ENCODE results near the gene FAM163B.
"Not testable (repeated sequence)": the region's sequence is repeated elsewhere in the genome, so short reads cannot be mapped to it uniquely, and the experiment has no call there.

The FAM163B gene

DNA sequence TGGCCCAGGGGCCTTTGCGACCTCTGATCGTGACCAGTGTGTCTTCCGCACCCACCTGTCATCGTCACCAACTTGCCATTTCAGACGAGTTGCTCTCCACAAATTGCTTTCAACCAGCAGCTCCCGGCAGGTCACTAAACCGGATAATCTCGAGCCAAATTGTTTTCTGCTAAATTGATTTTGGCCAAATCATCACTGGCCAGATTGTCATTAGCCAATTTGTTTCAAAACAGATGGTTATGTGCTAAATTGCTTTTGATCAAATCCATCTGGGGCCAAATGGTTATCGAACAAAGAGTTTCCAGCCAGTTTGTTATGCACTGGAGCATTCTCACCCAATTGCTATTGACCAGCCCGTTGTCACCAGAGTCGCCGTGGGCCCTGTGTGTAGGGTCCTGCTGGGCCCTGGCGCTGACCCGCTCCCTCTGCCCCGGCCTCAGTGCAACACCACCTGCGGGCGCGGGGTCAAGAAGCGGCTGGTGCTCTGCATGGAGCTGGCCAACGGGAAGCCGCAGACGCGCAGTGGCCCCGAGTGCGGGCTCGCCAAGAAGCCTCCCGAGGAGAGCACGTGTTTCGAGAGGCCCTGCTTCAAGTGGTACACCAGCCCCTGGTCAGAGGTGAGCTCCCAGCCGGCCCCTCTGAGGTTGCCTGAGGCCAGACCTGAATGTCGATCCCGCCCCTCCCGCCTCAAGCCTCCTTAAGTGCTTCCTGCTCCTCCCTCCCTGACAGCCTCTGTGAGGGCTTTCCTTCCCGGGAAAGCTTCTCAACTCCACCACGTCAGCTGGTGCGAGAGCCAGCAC lies 39.1 kb downstream of the FAM163B start:
- DNase-seq (ENCODE audit: low read depth in 2 of 2), result no peak

DNA sequence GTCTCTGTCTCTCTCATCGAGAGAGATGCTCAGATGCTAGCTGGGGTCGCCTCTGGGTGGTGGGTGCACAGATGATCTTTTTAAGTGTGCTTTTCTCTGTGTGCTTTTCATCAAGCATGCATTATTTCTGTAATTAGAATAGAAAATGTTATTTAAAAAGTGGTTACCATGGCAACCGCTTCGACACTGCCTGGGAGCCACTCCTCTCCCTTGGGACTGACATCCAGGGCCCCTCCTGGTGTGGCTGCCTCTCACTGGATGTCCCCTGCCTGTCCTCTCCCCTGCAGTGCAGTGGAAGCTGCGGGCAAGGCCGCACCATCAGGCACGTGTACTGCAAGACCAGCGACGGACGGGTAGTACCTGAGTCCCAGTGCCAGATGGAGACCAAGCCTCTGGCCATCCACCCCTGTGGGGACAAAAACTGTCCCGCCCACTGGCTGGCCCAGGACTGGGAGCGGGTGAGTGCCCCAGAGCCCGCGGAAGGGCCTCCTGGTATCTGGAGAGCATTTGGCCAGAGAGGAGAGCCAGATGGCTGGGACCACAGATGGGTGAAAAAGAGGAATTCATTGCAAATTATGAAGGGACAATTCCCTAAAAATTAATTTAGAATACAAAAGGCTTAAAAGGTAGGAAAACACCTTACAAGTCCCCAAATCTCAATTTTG lies 39.9 kb downstream of the FAM163B start:
- DNase-seq (ENCODE audit: low read depth in 2 of 2), result no peak

DNA sequence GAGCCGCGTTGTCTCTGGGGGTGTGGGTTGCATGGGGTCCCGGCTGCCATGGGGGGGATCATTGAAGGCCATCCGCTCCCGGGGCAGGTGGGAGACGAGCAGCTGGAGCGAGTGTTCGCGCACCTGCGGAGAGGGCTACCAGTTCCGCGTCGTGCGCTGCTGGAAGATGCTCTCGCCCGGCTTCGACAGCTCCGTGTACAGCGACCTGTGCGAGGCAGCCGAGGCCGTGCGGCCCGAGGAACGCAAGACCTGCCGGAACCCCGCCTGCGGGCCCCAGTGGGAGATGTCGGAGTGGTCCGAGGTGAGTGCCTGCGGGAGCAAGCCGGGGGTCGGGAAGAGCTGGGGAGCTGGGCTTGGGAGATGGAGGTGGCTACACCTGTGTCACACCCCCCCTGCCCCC lies 41.0 kb downstream of the FAM163B start:
- DNase-seq (ENCODE audit: low read depth in 2 of 2), result no peak

DNA sequence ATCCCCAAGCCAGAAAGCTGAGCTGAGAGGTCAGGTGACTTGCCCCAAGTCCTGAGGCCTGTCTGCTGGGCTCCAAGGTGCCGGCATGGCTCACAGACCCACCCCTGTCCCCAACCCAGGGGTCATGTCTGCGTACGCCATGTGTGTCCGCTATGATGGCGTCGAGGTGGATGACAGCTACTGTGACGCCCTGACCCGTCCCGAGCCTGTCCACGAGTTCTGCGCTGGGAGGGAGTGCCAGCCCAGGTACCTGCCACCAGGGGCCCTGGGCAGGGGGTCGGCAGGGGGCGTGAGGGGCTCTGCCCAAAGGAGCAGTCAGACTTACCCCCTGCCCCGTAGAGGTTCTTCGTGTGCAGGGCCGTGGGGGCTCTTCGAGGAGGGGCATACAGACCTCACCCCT lies 42.4 kb downstream of the FAM163B start:
- no peak for DNase-seq (ENCODE audit: low read depth in 2 of 2)

DNA sequence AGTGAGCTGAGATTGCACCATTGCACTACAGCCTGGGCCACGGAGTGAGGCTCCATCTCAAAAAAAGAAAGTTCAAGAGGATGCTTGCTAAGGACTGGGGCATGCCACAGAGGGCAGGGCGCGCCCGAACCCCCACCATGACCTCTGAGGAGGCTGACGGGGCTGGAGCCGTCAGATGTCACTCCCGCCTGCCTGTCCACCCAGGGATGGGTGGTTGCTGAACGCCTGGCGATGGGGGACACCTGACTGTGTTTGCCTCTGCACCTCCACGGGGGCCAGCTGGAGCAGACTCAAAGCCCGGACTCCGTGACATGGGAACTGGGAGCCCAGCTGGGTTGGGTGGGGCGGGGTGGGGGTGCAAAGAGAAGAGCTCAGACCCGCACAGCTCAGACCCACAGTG lies 42.8 kb downstream of the FAM163B start:
- no peak for DNase-seq (ENCODE audit: low read depth in 2 of 2)

DNA sequence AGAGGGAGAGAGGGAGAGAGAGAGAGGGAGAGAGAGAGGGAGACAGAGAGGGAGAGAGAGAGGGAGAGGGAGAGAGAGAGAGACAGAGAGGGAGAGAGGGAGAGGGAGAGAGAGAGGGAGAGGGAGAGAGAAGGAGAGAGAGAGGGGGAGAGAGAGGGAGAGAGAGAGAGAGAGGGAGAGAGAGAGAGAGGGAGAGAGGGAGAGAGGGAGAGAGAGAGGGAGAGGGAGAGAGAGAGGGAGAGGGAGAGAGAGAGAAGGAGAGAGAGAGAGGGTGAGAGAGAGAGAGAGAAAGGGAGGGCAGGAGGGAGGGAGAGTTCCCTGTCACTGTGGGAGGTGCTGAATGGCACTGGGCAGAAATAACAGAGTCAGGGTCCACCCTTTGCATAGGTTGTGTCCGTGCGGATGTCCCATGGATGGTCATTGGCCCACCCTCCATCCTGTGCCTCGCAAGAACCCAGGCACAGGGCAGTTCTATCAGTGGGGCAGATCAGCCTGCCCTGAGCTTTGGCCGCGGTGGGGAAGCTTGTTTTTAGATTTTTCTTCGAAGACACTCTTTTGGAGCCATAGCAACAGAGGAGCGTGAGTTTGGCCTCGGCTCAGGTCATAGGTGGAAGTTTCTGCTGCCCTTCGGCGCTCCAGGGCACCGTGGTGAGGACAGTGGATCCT lies 44.6 kb downstream of the FAM163B start:
- DNase-seq (ENCODE audit: low read depth in 2 of 2), result no peak

DNA sequence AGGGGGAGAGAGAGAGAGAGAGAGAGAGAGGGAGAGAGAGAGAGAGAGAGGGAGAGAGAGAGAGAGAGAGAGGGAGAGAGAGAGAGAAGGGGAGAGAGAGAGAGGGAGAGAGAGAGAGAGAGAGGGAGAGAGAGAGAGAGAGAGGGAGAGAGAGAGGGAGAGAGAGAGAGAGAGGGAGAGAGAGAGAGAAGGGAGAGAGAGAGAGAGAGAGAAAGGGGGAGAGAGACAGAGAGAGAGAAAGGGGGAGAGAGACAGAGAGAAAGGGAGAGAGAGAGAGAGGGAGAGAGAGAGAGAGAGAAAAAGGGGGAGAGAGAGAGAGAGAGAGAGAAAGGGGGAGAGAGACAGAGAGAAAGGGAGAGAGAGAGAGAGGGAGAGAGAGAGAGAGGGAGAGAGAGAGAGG lies 45.4 kb downstream of the FAM163B start:
- not testable (repeated sequence) for DNase-seq (ENCODE audit: low read depth in 2 of 2)

DNA sequence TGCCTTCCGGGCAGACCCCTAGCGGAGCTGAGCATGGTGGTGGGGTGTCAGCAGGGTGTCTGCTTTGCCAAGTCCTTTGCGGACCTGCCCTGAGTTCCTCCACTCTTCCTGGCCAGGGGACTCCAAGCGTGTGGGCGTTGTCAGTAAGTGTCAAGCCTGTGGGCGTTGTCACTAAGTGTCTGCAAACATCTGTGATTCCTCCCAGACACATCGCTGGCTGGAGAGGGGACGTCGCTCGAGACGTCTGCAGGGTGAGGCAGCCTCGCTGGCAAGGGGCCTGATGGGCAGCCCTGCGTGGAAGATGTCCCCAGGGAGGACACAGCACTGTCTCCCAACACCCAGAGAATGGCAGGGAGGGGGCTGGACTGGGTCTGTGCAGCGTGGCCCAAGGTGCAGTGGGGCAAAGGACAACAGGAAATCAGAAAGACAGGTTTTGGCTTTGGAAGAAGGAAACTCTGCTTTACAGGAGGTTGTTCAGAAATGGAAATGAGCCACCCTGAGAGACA lies 45.8 kb downstream of the FAM163B start:
- no peak for DNase-seq (ENCODE audit: low read depth in 2 of 2)

DNA sequence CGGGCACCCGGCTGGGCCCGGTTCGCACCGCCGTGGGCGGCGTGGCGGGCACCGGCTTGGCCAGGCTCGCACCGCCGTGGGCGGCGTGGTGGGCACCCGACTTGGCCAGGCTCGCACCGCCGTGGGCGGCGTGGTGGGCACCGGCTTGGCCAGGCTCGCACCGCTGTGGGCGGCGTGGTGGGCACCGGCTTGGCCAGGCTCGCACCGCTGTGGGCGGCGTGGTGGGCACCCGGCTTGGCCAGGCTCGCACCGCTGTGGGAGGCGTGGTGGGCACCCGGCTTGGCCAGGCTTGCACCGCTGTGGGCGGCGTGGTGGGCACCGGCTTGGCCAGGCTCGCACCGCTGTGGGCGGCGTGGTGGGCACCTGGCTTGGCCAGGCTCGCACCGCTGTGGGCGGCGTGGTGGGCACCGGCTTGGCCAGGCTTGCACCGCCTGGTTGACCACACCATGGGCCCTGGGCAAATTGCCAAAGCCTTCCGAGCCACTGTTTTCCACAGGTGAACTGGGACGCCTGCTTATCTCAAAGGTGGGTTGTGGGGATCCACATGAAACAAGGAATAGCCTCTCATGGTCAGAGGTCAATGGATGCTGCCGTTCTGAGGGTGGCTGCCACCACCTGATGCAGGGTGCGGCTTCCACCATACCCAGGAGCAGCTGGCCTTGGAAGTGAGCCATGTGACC lies 46.4 kb downstream of the FAM163B start:
- DNase-seq (ENCODE audit: low read depth in 2 of 2), result no peak

DNA sequence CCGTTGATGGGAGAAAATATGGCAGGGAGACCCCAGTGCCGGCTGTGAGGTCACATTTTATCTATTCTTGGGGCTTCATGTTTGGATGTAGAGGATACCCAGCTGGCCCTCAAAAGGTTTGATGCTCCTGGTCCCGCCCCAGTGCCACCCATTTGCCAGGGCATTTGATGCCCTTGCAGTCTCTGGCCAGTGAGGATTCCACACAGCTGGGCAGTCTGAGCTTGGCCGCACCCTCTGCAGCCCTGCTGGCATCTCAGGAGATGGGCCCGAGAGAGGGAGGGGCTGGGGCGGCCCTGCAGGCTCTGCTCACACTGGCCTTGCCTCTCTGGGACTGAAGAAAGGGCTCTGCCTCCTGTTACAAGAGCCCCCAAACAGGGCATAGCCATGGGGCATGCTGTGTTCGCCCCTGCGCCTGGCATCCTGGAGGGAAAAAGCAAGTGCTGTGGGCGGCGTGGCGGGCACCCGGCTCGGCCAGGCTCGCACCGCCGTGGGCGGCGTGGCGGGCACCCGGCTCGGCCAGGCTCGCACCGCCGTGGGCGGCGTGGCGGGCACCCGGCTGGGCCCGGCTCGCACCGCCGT lies 47.1 kb downstream of the FAM163B start:
- no peak for DNase-seq (ENCODE audit: low read depth in 2 of 2)

DNA sequence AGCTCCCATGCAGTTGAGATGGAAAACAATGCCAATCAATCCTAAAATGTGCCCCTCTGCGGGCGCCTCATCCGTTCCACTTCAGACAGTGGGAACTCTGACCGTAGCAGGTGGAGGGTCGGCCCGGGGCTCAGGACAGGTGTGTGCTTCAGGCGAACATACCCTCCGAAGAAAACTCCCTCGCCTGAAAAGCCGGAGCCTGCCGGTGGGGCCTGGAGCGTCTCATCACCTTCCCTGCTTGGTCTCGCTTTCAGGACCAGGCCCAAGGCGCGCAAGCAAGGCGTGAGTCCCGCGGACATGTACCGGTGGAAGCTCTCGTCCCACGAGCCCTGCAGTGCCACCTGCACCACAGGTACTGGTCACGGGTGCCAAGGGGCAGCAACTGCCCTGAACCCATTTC lies 48.2 kb downstream of the FAM163B start:
- DNase-seq (ENCODE audit: low read depth in 2 of 2), result no peak

DNA sequence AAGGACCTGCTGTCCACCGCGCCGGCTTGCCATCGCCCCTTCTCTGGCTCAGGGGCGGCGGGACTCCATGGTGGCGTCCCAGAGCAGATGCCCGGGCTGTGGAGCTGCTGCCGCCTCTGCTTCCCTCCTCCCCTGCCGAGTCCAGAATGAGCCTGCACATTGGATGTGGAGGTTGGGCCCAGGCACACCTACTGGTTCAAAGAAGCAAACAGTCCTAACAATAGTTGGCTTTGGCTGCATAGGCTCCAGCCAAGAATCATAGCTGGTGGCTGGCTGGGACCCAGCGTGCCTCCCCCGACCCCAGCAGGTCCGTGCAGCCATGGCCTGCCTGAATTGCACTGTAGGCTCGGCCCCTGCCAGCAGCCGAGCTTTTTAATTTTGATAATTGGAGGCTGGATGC lies 48.9 kb downstream of the FAM163B start:
- no peak for DNase-seq (ENCODE audit: low read depth in 2 of 2)

DNA sequence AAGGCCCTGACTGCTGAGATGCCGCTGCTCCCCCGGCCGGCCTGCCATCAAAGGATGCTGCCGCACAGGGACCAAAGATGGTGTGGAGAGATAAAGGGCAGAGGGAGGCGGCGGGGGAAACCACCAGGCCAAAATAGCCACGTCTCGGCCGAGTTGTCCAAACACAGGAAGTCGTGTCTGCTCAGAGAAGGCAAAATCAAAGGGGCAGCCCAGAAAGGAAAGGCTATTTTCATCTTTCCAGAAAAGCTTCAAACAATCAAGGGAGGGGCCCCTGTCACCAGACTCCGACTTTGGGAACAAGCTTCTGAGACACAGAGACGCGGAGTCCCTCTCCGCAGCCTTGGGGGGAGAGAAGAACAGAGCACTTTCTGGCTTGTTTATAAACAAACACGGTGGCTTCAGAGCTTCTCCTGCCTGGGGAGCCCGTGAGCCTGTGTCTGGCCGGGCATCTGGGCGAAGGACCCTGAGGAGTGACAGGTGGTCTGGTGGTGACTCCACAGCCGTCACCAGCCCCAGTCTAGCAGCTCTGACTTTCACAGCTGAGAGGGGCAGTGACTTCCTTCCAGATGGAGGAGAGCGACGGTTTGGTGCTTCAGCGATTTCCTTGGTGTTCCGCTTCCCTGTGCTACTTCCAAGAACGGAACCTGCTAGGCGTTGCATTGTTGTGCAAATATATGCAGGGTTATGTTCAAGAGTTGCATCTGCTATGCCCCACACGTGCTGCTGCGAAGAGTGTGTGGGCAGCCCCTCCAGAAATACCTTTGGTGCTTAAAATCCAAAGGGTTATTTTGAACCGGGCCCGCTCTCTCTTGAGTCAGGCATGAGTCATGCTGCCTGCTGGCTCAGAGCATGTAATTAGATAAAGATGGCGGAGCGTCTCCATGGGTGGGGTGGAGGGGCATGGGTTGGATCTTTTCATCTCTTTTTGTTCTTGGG lies 50.7 kb downstream of the FAM163B start:
- DNase-seq (ENCODE audit: low read depth in 2 of 2), result peak in 1 of 2 donors; percentile 11

DNA sequence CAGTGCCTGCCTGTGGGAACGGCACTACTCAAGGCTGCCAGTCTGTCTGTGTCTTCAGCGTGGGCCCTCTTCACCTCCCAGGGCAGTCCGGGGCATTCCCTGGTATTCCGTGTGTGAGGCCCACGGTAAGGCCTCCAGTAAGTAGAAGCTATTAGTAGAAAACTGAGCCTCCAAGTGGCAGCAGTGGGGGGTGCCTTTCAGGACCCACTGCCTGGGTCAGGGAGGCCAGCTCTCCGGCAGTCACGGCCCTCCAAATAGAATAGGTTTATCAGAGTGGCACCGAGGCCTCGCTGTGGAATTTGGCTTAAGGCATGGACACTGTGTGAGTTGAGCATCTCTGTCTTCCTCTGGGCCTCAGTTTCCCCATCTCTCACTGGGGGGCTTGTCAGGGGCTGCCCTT lies 51.6 kb downstream of the FAM163B start:
- no peak for DNase-seq (ENCODE audit: low read depth in 2 of 2)

DNA sequence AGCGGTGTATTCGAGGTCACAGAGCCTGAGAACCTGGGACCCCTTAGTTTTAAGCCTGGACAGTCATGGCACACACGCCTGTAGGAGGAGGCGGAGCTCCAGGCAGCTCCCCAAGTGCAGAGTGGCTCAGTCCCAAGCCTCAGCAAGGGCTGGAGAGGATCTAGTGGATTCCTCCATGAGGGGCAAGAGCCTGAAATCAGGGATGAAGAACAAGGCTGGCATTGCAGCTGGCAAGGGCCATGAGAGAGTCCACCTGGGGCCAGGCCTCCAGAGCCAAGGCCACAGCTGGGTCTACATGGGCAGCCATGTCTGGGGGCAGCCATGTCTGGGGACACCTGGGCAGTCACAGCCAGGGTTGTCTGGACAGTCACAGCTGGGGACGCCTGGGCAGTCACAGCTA lies 52.8 kb downstream of the FAM163B start:
- DNase-seq (ENCODE audit: low read depth in 2 of 2), result no peak

DNA sequence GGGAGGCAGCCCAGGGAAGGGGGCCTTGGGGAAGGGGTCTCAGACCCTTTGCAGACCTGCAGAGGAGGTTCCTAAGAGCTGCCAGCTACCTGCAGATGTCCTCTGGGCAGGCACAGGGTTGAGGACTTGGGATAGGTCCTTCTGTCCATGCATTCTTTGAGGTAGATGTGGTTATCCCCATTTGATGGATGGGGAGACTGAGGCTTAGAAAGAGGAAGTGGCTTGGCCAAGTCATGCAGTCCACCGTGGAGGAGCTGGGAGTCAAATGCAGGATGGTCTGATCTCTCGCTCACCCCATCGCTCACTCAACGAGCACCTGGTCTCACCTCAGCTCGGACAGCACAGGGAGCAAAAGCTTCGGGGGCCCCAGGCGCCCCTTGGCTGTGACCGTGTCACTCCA lies 54.5 kb downstream of the FAM163B start:
- DNase-seq (ENCODE audit: low read depth in 2 of 2), result no peak

DNA sequence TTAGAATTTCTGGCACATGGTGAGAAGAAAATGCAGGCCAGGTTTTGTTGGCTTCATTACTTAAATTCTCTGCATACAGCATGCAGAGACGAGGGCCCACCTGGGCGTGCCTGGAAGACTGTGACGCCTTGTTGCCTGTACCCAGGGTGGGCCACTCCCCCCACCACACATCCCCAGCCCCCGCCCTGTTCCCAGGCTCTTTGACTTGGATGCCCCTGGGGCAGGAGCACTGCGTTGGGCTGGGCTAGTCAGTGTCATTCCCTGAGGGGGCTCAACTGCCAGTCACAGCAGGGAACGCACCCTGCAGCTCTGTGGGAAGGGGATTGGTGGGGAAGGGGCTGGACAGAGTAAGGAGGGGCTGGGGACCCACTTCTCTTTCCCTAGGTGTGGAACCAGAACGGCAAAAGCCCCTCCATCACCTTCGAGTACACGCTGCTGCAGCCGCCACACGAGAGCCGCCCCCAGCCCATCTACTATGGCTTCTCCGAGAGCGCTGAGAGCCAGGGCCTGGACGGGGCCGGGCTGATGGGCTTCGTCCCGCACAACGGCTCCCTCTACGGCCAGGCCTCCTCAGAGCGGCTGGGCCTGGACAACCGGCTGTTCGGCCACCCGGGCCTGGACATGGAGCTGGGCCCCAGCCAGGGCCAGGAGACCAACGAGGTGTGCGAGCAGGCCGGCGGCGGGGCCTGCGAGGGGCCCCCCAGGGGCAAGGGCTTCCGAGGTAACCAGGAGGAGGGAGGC lies 55.0 kb downstream of the FAM163B start:
- no peak for DNase-seq (ENCODE audit: low read depth in 2 of 2)

DNA sequence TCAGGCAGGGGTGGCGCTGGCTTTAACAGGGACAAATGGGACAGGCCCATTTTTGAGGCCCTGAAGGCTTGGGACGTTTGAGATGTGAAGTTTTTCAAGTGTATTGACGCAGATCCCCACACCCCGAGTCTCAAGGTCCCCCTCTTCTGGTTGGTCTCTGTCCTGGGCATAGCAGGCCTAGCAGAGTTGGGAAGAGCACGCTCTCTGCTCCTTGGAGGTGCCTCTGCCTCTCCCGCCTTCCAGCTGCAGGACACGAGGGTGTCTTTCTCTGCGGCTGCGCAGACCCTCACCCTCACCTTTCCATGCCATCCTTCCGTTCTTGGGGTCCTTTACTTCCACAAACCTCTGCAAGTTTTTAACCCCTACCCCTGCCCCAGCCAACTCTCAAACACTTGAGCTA lies 56.1 kb downstream of the FAM163B start:
- no peak for DNase-seq (ENCODE audit: low read depth in 2 of 2)

DNA sequence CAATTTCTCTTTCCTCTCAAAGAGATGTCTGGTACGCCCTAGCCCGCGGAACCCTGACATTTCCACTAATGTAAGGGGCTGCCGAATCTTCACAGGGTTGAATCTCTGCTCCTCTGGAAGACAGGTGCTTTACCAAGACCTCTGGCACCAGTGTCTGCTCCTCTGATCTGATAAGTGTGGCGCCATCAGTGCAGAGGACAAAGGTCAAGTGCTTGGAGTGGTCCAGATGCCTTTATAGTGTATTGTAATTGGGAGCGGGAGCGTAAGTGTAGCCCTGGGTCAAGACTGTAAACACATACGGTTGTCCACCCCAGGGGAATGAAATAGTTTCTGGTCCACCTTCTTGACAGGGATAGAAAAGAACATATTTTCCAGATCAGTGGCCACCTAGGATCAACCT lies 57.0 kb downstream of the FAM163B start:
- no peak for DNase-seq (ENCODE audit: low read depth in 2 of 2)

DNA sequence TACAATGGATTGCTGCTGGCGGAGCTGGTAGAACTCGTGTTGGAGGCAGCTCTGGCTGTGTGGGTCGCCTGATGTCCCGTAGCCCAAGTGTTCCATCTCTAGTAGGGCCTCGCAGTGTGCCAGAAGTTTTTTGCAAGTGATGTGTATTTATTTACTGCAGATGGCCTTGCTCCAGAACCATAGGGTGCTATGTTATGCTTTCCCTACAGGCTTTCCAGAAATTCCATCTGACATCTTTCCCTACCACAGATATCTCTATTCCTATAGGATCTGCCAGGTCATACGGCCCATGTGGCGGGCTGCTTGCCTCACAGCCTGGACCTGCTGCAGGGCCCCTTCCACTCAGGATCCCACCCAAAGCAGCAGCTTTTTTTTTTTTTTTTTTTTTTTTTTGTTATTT lies 57.7 kb downstream of the FAM163B start:
- DNase-seq (ENCODE audit: low read depth in 2 of 2), result no peak

All from stimulated activated CD8-positive, alpha-beta memory T cell treated with anti-CD3 and anti-CD28 coated beads, Interleukin-2, amount 100 ng/mL, for 48 hours (primary cell).